Measurements from ENCODE around the gene RPRML. TPM values are rescaled to one million over a fixed set of nuclear protein-coding genes. Genes with fewer than 3 reads are reported as not detected.

Gene RPRML
- total RNA-seq, 1 donor from 2014 or later = 1.8 TPM

GRCh38 chr17:46940692-46941404, 38.2 kb downstream of the RPRML start:
- Mint-ChIP-seq H3K27ac (ENCODE audit: unreplicated experiment) (no peak overlapping the region), H3K9me3 (no peaks in the 10 kb centered on the region), H3K4me3 (no peak overlapping the region), H3K4me1 (peaks cover 27% of the 10 kb centered on the region), H3K27me3 (ENCODE audit: low read depth) (no peaks in the 10 kb centered on the region), H3K36me3 (ENCODE audit: low read depth) (peaks cover 3% of the 10 kb centered on the region)
- TF ChIP-seq CTCF (conservative IDR thresholded peaks at IDR 0.05) = peak; percentile 93
- peak; percentile 82 for DNase-seq (ENCODE audit: low read depth, low spot score)

- H3K36me3 Mint-ChIP-seq (ENCODE audit: low read depth) = peaks cover 9% of the 10 kb centered on the region
These were observed 43.3 kb downstream of the RPRML start for GRCh38 chr17:46935658-46936266.

GRCh38 chr17:46931596-46931995, 47.5 kb downstream of the RPRML start:
- no peak overlapping the region for H3K27ac Mint-ChIP-seq (ENCODE audit: unreplicated experiment)
- no peak overlapping the region for H3K4me3 Mint-ChIP-seq
- no peak for TF ChIP-seq CTCF (conservative IDR thresholded peaks at IDR 0.05)
- H3K27me3 Mint-ChIP-seq (ENCODE audit: low read depth) = no peaks in the 10 kb centered on the region
- H3K9me3 Mint-ChIP-seq = no peaks in the 10 kb centered on the region
- peaks cover 7% of the 10 kb centered on the region for H3K36me3 Mint-ChIP-seq (ENCODE audit: low read depth)
- no peak for DNase-seq (ENCODE audit: low read depth, low spot score)
- peaks cover 18% of the 10 kb centered on the region for H3K4me1 Mint-ChIP-seq

More at GRCh38 chr17:46935658-46936266, 43.3 kb downstream of the RPRML start:
- no peaks in the 10 kb centered on the region for H3K9me3 Mint-ChIP-seq
- H3K27ac Mint-ChIP-seq (ENCODE audit: unreplicated experiment) = no peak overlapping the region
- no peak for DNase-seq (ENCODE audit: low read depth, low spot score)
- peaks cover 2% of the 10 kb centered on the region for H3K4me1 Mint-ChIP-seq
- H3K27me3 Mint-ChIP-seq (ENCODE audit: low read depth) = no peaks in the 10 kb centered on the region
- no peak for TF ChIP-seq CTCF (conservative IDR thresholded peaks at IDR 0.05)
- H3K4me3 Mint-ChIP-seq = no peak overlapping the region

- Mint-ChIP-seq H3K4me1 (peaks cover 23% of the 10 kb centered on the region), H3K36me3 (ENCODE audit: low read depth) (peaks cover 7% of the 10 kb centered on the region), H3K27me3 (ENCODE audit: low read depth) (no peaks in the 10 kb centered on the region), H3K27ac (ENCODE audit: unreplicated experiment) (peak overlapping the region; percentile 48), H3K9me3 (no peaks in the 10 kb centered on the region), H3K4me3 (peak overlapping the region; percentile 33)
- TF ChIP-seq CTCF (conservative IDR thresholded peaks at IDR 0.05) = no peak
- DNase-seq (ENCODE audit: low read depth, low spot score) = no peak
These were observed 49.0 kb downstream of the RPRML start for GRCh38 chr17:46930051-46930450.

GRCh38 chr17:46929413-46929812, 49.6 kb downstream of the RPRML start:
- Mint-ChIP-seq H3K27ac (ENCODE audit: unreplicated experiment) (no peak overlapping the region), H3K27me3 (ENCODE audit: low read depth) (no peaks in the 10 kb centered on the region), H3K36me3 (ENCODE audit: low read depth) (peaks cover 7% of the 10 kb centered on the region), H3K9me3 (no peaks in the 10 kb centered on the region), H3K4me1 (peaks cover 24% of the 10 kb centered on the region), H3K4me3 (no peak overlapping the region)
- TF ChIP-seq CTCF (conservative IDR thresholded peaks at IDR 0.05) = no peak
- DNase-seq (ENCODE audit: low read depth, low spot score) = no peak

Data from neural crest cell (in vitro differentiated cells).